WTC11 (cell line): ENCODE data around the gene SLC22A9. TPM values are rescaled to one million over a fixed set of nuclear protein-coding genes. Genes with fewer than 3 reads are reported as not detected.

Experiments used
- ATAC-seq: fragments of 200-7000 bp; cut with Tn5 transposase; 2 replicates; pipeline ENCODE4 v1.10.0; 2021; ENCODE audit warnings: mild to moderate bottlenecking, moderate library complexity
- CTCF ChIA-PET: fragments of 300-600 bp; sonication (Branson Sonifier 250); formaldehyde crosslinking; loops from one replicate; lab custom pipeline; 2021; ENCODE audit warnings: antibody characterized with exemption; lab: Charles Lee
- POLR2A ChIA-PET: fragments of 350-600 bp; sonication (Branson Sonifier 250); formaldehyde crosslinking; loops from one replicate; lab custom pipeline; 2021; ENCODE audit warnings: antibody characterized with exemption; lab: Charles Lee
- DNase-seq: peaks from one replicate; pipeline ENCODE4 v3.0.0; 2021; ENCODE audit warnings: low spot score
- H3K27ac Mint-ChIP-seq: 2 replicates; pipeline ENCODE4 v1.8.0; 2021; ENCODE audit warnings: mixed read lengths
- H3K27me3 Mint-ChIP-seq: 2 replicates; pipeline ENCODE4 v1.8.0; 2021; ENCODE audit warnings: low read depth, mild to moderate bottlenecking, moderate library complexity, mixed read lengths
- H3K36me3 Mint-ChIP-seq: 2 replicates; pipeline ENCODE4 v1.8.0; 2021; ENCODE audit warnings: mixed read lengths
- H3K4me1 Mint-ChIP-seq: 2 replicates; pipeline ENCODE4 v1.8.0; 2022; ENCODE audit warnings: mixed read lengths
- H3K4me3 Mint-ChIP-seq: 2 replicates; pipeline ENCODE4 v1.8.0; 2021; ENCODE audit warnings: mild to moderate bottlenecking, moderate library complexity, mixed read lengths
- H3K9me3 Mint-ChIP-seq: 2 replicates; pipeline ENCODE4 v1.8.0; 2021; ENCODE audit warnings: mixed read lengths
- AFF4 ChIP-seq: sonication (generic); formaldehyde crosslinking; IDR thresholded peaks from 2 replicates; pipeline ENCODE4 v1.8.1; 2023; ENCODE audit warnings: mild to moderate bottlenecking, missing genetic modification reagents, borderline replicate concordance
- ATF1 ChIP-seq: sonication (generic); formaldehyde crosslinking; IDR thresholded peaks from 2 replicates; pipeline ENCODE4 v1.8.1; 2023; ENCODE audit warnings: mild to moderate bottlenecking, moderate library complexity, missing genetic modification reagents
- ATF2 ChIP-seq: sonication (generic); formaldehyde crosslinking; IDR thresholded peaks from 2 replicates; pipeline ENCODE4 v1.8.1; 2022; ENCODE audit warnings: low read depth, missing genetic modification reagents, borderline replicate concordance
- E2F1 ChIP-seq: sonication (generic); formaldehyde crosslinking; IDR thresholded peaks from 2 replicates; pipeline ENCODE4 v1.8.0; 2022; ENCODE audit warnings: mild to moderate bottlenecking, missing genetic modification reagents
- FOXJ3 ChIP-seq: sonication (generic); formaldehyde crosslinking; IDR thresholded peaks from 2 replicates; pipeline ENCODE4 v1.9.0; 2021; ENCODE audit warnings: missing genetic modification reagents, mild to moderate bottlenecking, borderline replicate concordance
- HMGA2 ChIP-seq: fragments of 250-450 bp; sonication (Bioruptor Pico); IDR thresholded peaks from 2 replicates; pipeline ENCODE4 v1.4.0; 2021; ENCODE audit warnings: mild to moderate bottlenecking, moderate library complexity
- JUN ChIP-seq: sonication (generic); formaldehyde crosslinking; IDR thresholded peaks from 2 replicates; pipeline ENCODE4 v1.8.0; 2023; ENCODE audit warnings: mild to moderate bottlenecking, missing genetic modification reagents
- MXD4 ChIP-seq: fragments of 250-450 bp; sonication (Bioruptor Pico); IDR thresholded peaks from 2 replicates; pipeline ENCODE4 v1.8.0; 2021; ENCODE audit warnings: mild to moderate bottlenecking, moderate library complexity, borderline replicate concordance
- NR2C2 ChIP-seq: sonication (generic); formaldehyde crosslinking; IDR thresholded peaks from 2 replicates; pipeline ENCODE4 v1.8.0; 2022; ENCODE audit warnings: mild to moderate bottlenecking, missing genetic modification reagents
- RELA ChIP-seq: sonication (generic); formaldehyde crosslinking; IDR thresholded peaks from 2 replicates; pipeline ENCODE4 v1.8.1; 2022; ENCODE audit warnings: missing genetic modification reagents, mild to moderate bottlenecking, borderline replicate concordance
- SMAD4 ChIP-seq: sonication (generic); formaldehyde crosslinking; IDR thresholded peaks from 2 replicates; pipeline ENCODE4 v1.8.0; 2022; ENCODE audit warnings: mild to moderate bottlenecking, missing genetic modification reagents
- SP1 ChIP-seq: sonication (generic); formaldehyde crosslinking; conservative IDR thresholded peaks from 2 replicates; pipeline ENCODE4 v1.8.1; 2022; ENCODE audit warnings: missing genetic modification reagents
- TP53 ChIP-seq: sonication (generic); formaldehyde crosslinking; IDR thresholded peaks from 2 replicates; pipeline ENCODE4 v1.8.1; 2023; ENCODE audit warnings: mild to moderate bottlenecking, missing genetic modification reagents
- ZNF121 ChIP-seq: sonication (generic); formaldehyde crosslinking; IDR thresholded peaks from 2 replicates; pipeline ENCODE4 v1.8.0; 2023; ENCODE audit warnings: missing genetic modification reagents
- ZNF138 ChIP-seq: sonication (generic); formaldehyde crosslinking; conservative IDR thresholded peaks from 2 replicates; pipeline ENCODE4 v1.8.1; 2022; ENCODE audit warnings: mild to moderate bottlenecking, moderate library complexity, missing genetic modification reagents
- ZNF219 ChIP-seq: sonication (generic); formaldehyde crosslinking; IDR thresholded peaks from 2 replicates; pipeline ENCODE4 v1.8.0; 2023; ENCODE audit warnings: missing genetic modification reagents, mild to moderate bottlenecking, borderline replicate concordance
- ZNF232 ChIP-seq: sonication (generic); formaldehyde crosslinking; IDR thresholded peaks from 2 replicates; pipeline ENCODE4 v1.8.0; 2022; ENCODE audit warnings: mild to moderate bottlenecking, missing genetic modification reagents
- ZNF263 ChIP-seq: sonication (generic); formaldehyde crosslinking; IDR thresholded peaks from 2 replicates; pipeline ENCODE4 v1.8.1; 2022; ENCODE audit warnings: low read depth, mild to moderate bottlenecking, moderate library complexity, missing genetic modification reagents
- ZNF317 ChIP-seq: sonication (generic); formaldehyde crosslinking; IDR thresholded peaks from 2 replicates; pipeline ENCODE4 v1.8.1; 2023; ENCODE audit warnings: low read depth, mild to moderate bottlenecking, moderate library complexity, missing genetic modification reagents, borderline replicate concordance
- ZNF396 ChIP-seq: fragments of 250-450 bp; sonication (Bioruptor Pico); IDR thresholded peaks from 2 replicates; pipeline ENCODE4 v1.8.0; 2021; ENCODE audit warnings: mild to moderate bottlenecking, moderate library complexity, borderline replicate concordance
- ZNF425 ChIP-seq: fragments of 250-450 bp; sonication (Bioruptor Pico); conservative IDR thresholded peaks from 2 replicates; pipeline ENCODE4 v1.9.0; 2021; ENCODE audit warnings: mild to moderate bottlenecking
- ZNF671 ChIP-seq: fragments of 250-450 bp; sonication (Bioruptor Pico); IDR thresholded peaks from 2 replicates; pipeline ENCODE4 v1.8.0; 2021; ENCODE audit warnings: mild to moderate bottlenecking
- total RNA-seq: library from RNA; stranded (reverse); gene quantifications from 3 replicates; pipeline ENCODE4 v1.2.3, GENCODE V29; 2021
- TF ChIP-seq, protein P1 (sequence below): sonication (generic); formaldehyde crosslinking; conservative IDR thresholded peaks from 2 replicates; pipeline ENCODE4 v1.8.1; 2022; ENCODE audit warnings: mild to moderate bottlenecking, missing genetic modification reagents
- TF ChIP-seq, protein P2 (sequence below): sonication (generic); formaldehyde crosslinking; IDR thresholded peaks from 2 replicates; pipeline ENCODE4 v1.8.1; 2023; ENCODE audit warnings: mild to moderate bottlenecking, missing genetic modification reagents, moderate library complexity
- TF ChIP-seq, protein P3 (sequence below): sonication (generic); formaldehyde crosslinking; IDR thresholded peaks from 2 replicates; pipeline ENCODE4 v1.8.1; 2023; ENCODE audit warnings: mild to moderate bottlenecking, missing genetic modification reagents

Gene SLC22A9
- total RNA-seq, 1 experiment from 2014 or later = not detected

- ChIA-PET POLR2A (no interaction called here), CTCF (no interaction called here)
- H3K4me3 Mint-ChIP-seq = no peak overlapping the region
- DNase-seq (no peak), ATAC-seq (no peak)
- no peaks in the 10 kb centered on the region for H3K36me3 Mint-ChIP-seq
- peaks cover 4% of the 10 kb centered on the region for H3K27me3 Mint-ChIP-seq
- H3K9me3 Mint-ChIP-seq = no peaks in the 10 kb centered on the region
- no peak for TF ChIP-seq JUN (CRISPR knock-in tag)
- no peak for TF ChIP-seq ATF1 (CRISPR knock-in tag)
- TF ChIP-seq, protein P1, sequence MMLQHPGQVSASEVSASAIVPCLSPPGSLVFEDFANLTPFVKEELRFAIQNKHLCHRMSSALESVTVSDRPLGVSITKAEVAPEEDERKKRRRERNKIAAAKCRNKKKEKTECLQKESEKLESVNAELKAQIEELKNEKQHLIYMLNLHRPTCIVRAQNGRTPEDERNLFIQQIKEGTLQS (CRISPR knock-in tag) = no peak
- no peak for TF ChIP-seq MXD4
- no peak for TF ChIP-seq E2F1 (CRISPR knock-in tag)
- no peak for TF ChIP-seq ZNF121
- no peak for TF ChIP-seq ATF2
- no peak for TF ChIP-seq ZNF263 (CRISPR knock-in tag)
- no peak for TF ChIP-seq AFF4
- no peak for TF ChIP-seq SP1 (CRISPR knock-in tag)
- no peak for TF ChIP-seq RELA (CRISPR knock-in tag)
- TF ChIP-seq, protein P2, sequence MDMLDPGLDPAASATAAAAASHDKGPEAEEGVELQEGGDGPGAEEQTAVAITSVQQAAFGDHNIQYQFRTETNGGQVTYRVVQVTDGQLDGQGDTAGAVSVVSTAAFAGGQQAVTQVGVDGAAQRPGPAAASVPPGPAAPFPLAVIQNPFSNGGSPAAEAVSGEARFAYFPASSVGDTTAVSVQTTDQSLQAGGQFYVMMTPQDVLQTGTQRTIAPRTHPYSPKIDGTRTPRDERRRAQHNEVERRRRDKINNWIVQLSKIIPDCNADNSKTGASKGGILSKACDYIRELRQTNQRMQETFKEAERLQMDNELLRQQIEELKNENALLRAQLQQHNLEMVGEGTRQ = no peak
- no peak for TF ChIP-seq HMGA2 (CRISPR knock-in tag)
- TF ChIP-seq, protein P3, sequence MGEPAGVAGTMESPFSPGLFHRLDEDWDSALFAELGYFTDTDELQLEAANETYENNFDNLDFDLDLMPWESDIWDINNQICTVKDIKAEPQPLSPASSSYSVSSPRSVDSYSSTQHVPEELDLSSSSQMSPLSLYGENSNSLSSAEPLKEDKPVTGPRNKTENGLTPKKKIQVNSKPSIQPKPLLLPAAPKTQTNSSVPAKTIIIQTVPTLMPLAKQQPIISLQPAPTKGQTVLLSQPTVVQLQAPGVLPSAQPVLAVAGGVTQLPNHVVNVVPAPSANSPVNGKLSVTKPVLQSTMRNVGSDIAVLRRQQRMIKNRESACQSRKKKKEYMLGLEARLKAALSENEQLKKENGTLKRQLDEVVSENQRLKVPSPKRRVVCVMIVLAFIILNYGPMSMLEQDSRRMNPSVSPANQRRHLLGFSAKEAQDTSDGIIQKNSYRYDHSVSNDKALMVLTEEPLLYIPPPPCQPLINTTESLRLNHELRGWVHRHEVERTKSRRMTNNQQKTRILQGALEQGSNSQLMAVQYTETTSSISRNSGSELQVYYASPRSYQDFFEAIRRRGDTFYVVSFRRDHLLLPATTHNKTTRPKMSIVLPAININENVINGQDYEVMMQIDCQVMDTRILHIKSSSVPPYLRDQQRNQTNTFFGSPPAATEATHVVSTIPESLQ (CRISPR knock-in tag) = no peak
- no peak for TF ChIP-seq NR2C2 (CRISPR knock-in tag)
- TF ChIP-seq ZNF138 (CRISPR knock-in tag) = no peak
- no peak for TF ChIP-seq ZNF219 (CRISPR knock-in tag)
- TF ChIP-seq ZNF396 = no peak
- no peaks in the 10 kb centered on the region for H3K4me1 Mint-ChIP-seq
- no peak overlapping the region for H3K27ac Mint-ChIP-seq
Observed at GRCh38 chr11:63405114-63405513, 35.5 kb downstream of the SLC22A9 start.

DNA sequence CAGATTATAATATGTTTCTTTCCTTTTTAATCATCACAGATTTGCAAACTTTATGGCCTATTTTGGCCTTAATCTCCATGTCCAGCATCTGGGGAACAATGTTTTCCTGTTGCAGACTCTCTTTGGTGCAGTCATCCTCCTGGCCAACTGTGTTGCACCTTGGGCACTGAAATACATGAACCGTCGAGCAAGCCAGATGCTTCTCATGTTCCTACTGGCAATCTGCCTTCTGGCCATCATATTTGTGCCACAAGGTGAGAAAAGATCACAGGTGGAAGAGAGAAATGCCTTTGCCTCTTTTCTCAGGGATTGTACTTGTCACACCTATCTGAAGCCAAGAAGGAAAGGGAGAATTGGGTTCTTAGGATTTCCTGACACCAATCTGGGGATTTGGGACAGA lies 36.9 kb downstream of the SLC22A9 start:
- ATAC-seq = no peak
- Mint-ChIP-seq H3K27me3 (peaks cover 4% of the 10 kb centered on the region), H3K9me3 (no peaks in the 10 kb centered on the region), H3K27ac (no peak overlapping the region), H3K4me3 (no peak overlapping the region), H3K4me1 (no peaks in the 10 kb centered on the region), H3K36me3 (no peaks in the 10 kb centered on the region)
- CTCF ChIA-PET = no interaction called here
- no peak for DNase-seq
- POLR2A ChIA-PET = no interaction called here
- TF ChIP-seq TP53 (CRISPR knock-in tag) = no peak
- no peak for TF ChIP-seq ZNF425
- TF ChIP-seq FOXJ3 (CRISPR knock-in tag) = no peak
- TF ChIP-seq ZNF232 (CRISPR knock-in tag) = no peak
- no peak for TF ChIP-seq ZNF317 (CRISPR knock-in tag)
- TF ChIP-seq SMAD4 (CRISPR knock-in tag) = no peak
- no peak for TF ChIP-seq ZNF671 (CRISPR knock-in tag)
